Mucosa of stomach (tissue), 1 donor: Measurements from ENCODE around the gene NMNAT2.
"Not testable (repeated sequence)": the region's sequence is repeated elsewhere in the genome, so short reads cannot be mapped to it uniquely, and the experiment has no call there.

Source experiments
- H3K27me3 ChIP-seq: one replicate; pipeline ENCODE4 v1.7.0; 2013; ENCODE audit warnings: mild to moderate bottlenecking, low read length; ENCODE audit not compliant: control insufficient read depth, insufficient read depth
- H3K36me3 ChIP-seq: one replicate; pipeline ENCODE4 v1.7.0; 2013; ENCODE audit warnings: low read length; ENCODE audit not compliant: control insufficient read depth, insufficient read depth
- H3K4me1 ChIP-seq: one replicate; pipeline ENCODE4 v1.7.0; 2013; ENCODE audit warnings: mild to moderate bottlenecking, low read length; ENCODE audit not compliant: control insufficient read depth, insufficient read depth
- H3K4me3 ChIP-seq: one replicate; pipeline ENCODE4 v1.7.0; 2013; ENCODE audit warnings: low read length
- H3K9ac ChIP-seq: one replicate; pipeline ENCODE4 v1.7.0; 2013; ENCODE audit warnings: mild to moderate bottlenecking, low read length, moderate library complexity
- H3K9me3 ChIP-seq: one replicate; pipeline ENCODE4 v1.7.0; 2013; ENCODE audit warnings: mild to moderate bottlenecking, low read length, moderate library complexity; ENCODE audit not compliant: control insufficient read depth
- donor health status: Pancreatic carcinoma.

NMNAT2 gene

DNA sequence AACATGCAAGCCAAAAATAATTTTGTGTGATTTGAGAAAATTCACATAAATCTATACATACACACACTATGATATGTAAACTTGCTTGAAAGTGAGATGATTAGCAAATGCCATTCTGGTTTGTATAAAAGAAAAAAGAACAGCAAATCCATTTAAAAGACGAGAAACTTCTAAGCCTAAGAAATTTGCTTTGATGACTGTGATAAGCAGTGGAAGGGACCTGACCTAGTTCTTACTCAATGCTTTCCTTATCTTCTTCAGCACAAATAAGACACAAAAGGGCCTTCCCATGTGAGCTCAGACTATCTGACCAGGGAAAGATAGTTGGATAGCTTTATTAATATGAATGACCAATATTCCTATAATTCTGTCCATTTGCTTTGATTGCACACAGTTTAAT is 25.3 kb upstream of the NMNAT2 start:
- Histone ChIP-seq H3K9me3 (no peaks in the 10 kb centered on the region), H3K9ac (no peak overlapping the region), H3K27me3 (peaks cover 5% of the 10 kb centered on the region), H3K4me3 (no peak overlapping the region), H3K36me3 (no peaks in the 10 kb centered on the region), H3K4me1 (no peaks in the 10 kb centered on the region)

DNA sequence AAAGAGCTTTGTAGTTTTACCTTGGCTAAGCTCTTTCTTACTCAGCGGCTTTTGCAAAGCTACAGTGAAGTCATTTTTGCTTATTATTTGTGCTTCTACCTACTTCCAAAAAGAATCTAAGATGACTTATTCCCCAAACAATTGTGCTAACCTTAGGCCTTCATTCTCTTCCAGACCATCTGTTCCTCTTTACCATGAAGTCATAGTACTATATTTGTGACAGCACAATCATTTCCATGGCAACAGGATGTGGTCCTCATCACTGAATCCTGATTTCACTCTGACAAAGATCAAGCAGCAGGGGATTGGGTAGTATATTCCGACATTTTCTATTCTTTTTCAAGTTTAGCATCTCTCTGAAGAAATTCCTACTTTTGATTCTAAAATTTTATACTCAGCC is 24.8 kb upstream of the NMNAT2 start:
- Histone ChIP-seq H3K27me3 (peaks cover 5% of the 10 kb centered on the region), H3K9ac (no peak overlapping the region), H3K4me3 (no peak overlapping the region), H3K4me1 (no peaks in the 10 kb centered on the region), H3K36me3 (no peaks in the 10 kb centered on the region), H3K9me3 (no peaks in the 10 kb centered on the region)

DNA sequence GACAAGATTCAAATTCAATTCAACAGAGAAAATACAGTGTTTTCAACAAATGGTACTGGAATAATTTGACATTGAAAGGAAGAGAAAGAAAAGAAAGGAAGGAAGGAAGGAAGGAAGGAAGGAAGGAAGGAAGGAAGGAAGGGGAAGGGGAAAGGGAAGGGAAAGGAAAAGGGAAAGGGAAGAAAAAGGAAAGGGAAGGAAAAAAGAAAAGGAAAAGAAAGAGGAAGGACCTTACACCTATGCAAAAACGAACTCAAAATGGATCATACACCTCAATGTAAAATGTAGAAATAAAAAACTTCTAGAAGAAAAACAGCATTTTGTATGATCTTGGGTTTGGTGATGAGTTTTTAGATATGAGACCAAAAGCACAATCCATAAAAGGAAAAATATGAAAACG is 19.9 kb upstream of the NMNAT2 start:
- H3K9ac ChIP-seq, result no peak overlapping the region
- no peaks in the 10 kb centered on the region for H3K9me3 ChIP-seq
- H3K4me1 ChIP-seq, result no peaks in the 10 kb centered on the region
- H3K36me3 ChIP-seq, result no peaks in the 10 kb centered on the region
- no peak overlapping the region for H3K4me3 ChIP-seq
- peaks cover 9% of the 10 kb centered on the region for H3K27me3 ChIP-seq

DNA sequence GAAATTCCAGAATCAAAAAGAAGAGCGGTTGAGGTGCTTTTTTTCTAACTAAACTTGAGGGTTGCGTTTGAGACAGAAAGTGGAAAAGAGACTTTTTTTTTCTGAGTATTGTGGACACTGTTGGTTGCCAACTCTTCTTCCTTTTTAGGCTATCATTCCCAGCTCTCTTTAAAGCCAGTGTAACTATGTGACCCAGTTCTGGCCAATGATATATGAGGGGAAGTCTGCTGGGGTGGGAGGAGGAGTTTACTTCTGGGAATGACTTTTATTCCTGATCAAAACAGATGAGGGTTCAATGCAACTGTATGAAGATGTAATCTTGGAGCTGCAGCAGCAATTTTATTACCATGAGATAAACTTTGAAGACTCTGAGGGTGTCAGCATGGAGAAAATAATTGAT is 17.3 kb upstream of the NMNAT2 start:
- Histone ChIP-seq H3K4me1 (no peaks in the 10 kb centered on the region), H3K9me3 (no peaks in the 10 kb centered on the region), H3K36me3 (no peaks in the 10 kb centered on the region), H3K4me3 (no peak overlapping the region), H3K9ac (no peak overlapping the region), H3K27me3 (peaks cover 3% of the 10 kb centered on the region)

DNA sequence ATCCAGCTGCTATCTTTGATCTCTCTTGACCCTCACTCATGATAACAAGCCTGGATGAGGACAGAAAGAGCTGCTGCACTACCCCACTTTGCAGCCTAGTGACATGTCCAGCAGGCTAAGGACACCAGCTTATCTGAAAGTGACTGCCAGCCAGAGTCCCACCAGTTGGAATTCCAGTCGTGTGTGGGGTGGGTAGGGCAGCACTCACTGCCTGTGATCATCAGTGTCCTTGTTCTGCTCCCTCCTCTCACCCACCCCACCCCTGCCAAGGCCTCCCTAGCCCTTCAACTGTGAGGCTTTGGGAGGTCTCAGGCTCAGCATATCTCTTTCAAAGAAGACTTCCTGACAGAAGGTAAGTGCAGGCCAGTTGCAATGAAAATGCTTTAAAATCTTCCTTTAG is 15.5 kb upstream of the NMNAT2 start:
- no peak overlapping the region for H3K9ac ChIP-seq
- peaks cover 3% of the 10 kb centered on the region for H3K27me3 ChIP-seq
- H3K36me3 ChIP-seq, result no peaks in the 10 kb centered on the region
- no peaks in the 10 kb centered on the region for H3K9me3 ChIP-seq
- no peaks in the 10 kb centered on the region for H3K4me1 ChIP-seq
- H3K4me3 ChIP-seq, result no peak overlapping the region

DNA sequence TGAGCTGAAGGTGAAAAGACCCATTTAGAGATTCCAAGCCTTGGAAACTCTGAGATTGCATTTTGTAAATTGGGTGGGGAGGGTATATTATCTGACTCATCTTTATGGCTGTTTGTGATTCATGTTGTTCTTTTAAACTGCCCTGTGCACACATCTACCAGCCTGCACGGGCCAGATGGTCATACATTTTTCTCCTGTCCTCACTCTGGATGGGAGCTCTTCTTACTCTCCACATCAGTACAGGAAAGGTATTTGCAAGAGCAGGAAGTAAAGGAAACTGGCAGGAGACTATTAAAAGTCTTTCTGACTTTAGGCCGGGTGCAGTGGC is 14.3 kb upstream of the NMNAT2 start:
- Histone ChIP-seq H3K36me3 (no peaks in the 10 kb centered on the region), H3K4me1 (no peaks in the 10 kb centered on the region), H3K9me3 (no peaks in the 10 kb centered on the region), H3K9ac (no peak overlapping the region), H3K27me3 (peaks cover 3% of the 10 kb centered on the region), H3K4me3 (no peak overlapping the region)

DNA sequence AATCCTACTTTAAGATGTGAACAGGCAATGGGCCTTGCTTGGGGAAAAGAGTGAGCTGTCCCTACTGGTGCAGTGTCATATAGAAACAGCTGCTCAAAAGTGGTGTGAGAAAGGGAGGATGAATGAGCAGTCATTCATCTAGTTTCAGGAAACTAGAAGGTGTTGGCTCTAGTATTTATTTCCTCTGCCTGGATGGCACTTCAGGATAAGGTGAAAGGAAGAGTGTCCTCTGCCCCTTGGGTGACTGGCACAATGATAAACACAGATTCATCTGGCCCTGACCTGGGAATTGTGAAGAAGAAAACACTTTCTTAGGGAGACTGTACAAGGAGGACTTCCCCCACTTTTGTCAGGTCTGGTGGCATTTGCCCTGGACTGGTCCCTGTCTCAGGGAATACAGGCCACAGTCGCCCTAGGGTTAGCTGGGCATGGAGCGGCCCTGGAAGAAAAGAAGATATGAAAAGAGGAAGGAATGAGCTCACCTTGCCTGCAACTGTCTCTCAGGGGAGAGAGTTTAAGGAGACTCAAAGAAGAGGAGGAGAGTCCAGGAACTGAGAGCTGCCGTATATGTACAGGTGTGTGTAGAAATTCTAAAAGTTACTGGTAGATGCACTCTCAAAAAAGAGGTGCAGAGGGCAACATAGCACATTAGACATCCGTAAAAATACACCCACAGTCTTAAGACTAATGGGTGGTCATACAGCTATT is 13.8 kb upstream of the NMNAT2 start:
- no peaks in the 10 kb centered on the region for H3K9me3 ChIP-seq
- no peak overlapping the region for H3K9ac ChIP-seq
- H3K27me3 ChIP-seq, result peaks cover 3% of the 10 kb centered on the region
- no peaks in the 10 kb centered on the region for H3K36me3 ChIP-seq
- no peaks in the 10 kb centered on the region for H3K4me1 ChIP-seq
- H3K4me3 ChIP-seq, result no peak overlapping the region

DNA sequence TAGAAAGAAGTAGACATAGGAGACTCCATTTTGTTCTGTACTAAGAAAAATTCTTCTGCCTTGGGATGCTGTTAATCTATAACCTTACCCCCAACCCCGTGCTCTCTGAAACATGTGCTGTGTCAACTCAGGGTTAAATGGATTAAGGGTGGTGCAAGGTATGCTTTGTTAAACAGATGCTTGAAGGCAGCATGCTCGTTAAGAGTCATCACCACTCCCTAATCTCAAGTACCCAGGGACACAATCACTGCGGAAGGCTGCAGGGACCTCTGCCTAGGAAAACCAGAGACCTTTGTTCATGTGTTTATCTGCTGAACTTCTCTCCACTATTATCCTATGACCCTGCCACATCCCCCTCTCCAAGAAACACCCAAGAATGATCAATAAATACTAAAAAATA is 9.4 kb upstream of the NMNAT2 start:
- not testable (repeated sequence) for H3K9ac ChIP-seq, H3K4me3 ChIP-seq, H3K9me3 ChIP-seq, H3K27me3 ChIP-seq, H3K4me1 ChIP-seq, H3K36me3 ChIP-seq

DNA sequence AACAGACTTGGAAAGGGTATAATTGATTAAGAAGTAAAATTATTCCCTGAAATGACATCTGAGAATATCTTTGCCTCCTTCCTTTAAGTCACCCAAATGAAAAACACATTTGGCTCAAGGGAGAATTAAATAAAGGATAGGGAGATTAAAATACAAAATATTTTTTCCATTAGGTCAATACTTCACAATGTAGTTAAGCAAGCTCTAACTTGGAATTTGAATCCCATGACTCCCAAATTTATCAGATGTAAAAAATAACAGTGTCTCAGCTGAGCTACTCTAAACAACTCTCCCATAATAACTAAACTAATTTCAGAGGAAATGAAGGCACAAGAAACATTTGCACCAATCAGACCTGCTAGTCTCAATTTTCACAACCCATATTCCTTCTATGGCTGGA is 6.5 kb upstream of the NMNAT2 start:
- Histone ChIP-seq H3K9me3 (no peaks in the 10 kb centered on the region), H3K4me1 (no peaks in the 10 kb centered on the region), H3K9ac (no peak overlapping the region), H3K4me3 (no peak overlapping the region), H3K36me3 (no peaks in the 10 kb centered on the region), H3K27me3 (peaks cover 2% of the 10 kb centered on the region)

DNA sequence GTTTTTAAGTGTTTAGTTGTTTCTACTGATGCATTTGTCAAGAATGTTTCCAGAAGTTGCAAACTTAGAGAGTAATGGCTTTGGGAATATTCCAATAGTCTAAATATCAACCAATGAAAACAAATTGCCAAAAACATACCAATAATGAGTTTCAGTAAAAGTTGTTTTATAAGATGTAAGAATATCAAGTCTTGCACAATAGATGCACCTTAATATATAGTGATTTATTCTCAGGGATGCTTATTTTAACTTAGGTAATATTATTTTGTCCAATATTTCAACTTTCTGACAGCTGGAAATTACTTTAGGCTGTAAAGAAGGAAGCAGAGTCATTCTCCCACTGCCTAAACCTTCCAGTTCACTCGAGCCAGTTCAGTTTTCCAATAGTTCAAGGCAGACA is 5.4 kb upstream of the NMNAT2 start:
- Histone ChIP-seq H3K27me3 (peaks cover 14% of the 10 kb centered on the region), H3K9me3 (no peaks in the 10 kb centered on the region), H3K4me1 (no peaks in the 10 kb centered on the region), H3K4me3 (no peak overlapping the region), H3K9ac (no peak overlapping the region), H3K36me3 (no peaks in the 10 kb centered on the region)

DNA sequence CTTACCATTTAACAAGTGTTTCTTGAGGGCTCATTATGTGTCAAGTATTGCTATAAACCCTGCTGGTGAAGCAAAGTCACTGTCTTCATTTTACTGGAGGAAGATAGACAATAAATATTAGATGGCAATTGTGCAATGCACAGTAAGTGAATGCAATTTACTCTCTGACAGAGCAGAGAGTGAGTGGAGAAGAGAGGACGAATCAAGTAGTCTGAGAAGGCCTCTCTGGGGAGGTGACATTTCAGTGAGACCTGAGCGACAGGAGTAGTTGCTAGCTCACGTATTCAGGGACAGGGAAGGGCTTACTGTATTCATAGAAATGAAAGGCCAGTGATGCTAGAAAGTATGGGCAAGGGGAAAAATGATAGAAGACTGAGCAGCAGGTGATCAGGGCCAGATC is 1.2 kb upstream of the NMNAT2 start:
- Histone ChIP-seq H3K36me3 (no peaks in the 10 kb centered on the region), H3K4me3 (no peak overlapping the region), H3K9me3 (no peaks in the 10 kb centered on the region), H3K9ac (no peak overlapping the region), H3K4me1 (peaks cover 15% of the 10 kb centered on the region), H3K27me3 (peaks cover 41% of the 10 kb centered on the region)

DNA sequence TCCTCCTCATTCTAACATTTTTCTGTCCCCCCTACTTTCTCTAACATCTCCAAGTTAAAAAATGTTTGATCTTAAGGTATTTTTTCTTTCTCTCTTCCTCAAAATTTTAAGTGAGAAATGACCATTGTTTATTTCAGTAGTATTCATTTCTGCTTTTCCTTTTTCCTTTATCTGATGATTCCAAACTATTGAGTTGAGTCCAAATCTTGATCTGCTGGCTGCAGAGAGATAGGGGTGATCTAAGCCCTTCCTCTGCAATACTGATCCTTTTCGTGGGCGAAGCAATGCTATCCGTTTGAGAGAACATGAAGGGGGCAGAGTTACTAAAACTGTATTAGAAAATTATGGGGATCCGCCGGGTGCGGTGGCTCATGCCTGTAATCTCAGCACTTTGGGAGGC is 516 bp upstream of the NMNAT2 start:
- Histone ChIP-seq H3K36me3 (no peaks in the 10 kb centered on the region), H3K9ac (no peak overlapping the region), H3K4me3 (no peak overlapping the region), H3K9me3 (no peaks in the 10 kb centered on the region), H3K4me1 (peaks cover 15% of the 10 kb centered on the region), H3K27me3 (peaks cover 41% of the 10 kb centered on the region)
